GM21737 (cell line): ENCODE measurements around the gene PDGFB.

Experiments
- ATAC-seq: cut with Tn5 transposase; IDR thresholded peaks from one replicate; pipeline ENCODE4 v1.9.1; 2021; ENCODE audit warnings: mild to moderate bottlenecking, moderate library complexity; ENCODE audit not compliant: unreplicated experiment

PDGFB gene

GRCh38 chr22:39254789-39255298, 10.1 kb upstream of the PDGFB start:
- no peak for ATAC-seq

- ATAC-seq: no peak
These were observed 9.3 kb upstream of the PDGFB start for GRCh38 chr22:39254122-39254521.

GRCh38 chr22:39253435-39254070, 8.8 kb upstream of the PDGFB start:
- no peak for ATAC-seq

GRCh38 chr22:39252461-39253434, 8.0 kb upstream of the PDGFB start:
- no peak for ATAC-seq

- ATAC-seq: no peak
These were observed 7.1 kb upstream of the PDGFB start for GRCh38 chr22:39251762-39252460.

GRCh38 chr22:39250838-39251237, 6.1 kb upstream of the PDGFB start:
- ATAC-seq: no peak

- ATAC-seq: no peak
These were observed 5.3 kb upstream of the PDGFB start for GRCh38 chr22:39250131-39250530.

- ATAC-seq: no peak
These were observed 4.4 kb upstream of the PDGFB start for GRCh38 chr22:39249086-39249704.

GRCh38 chr22:39248254-39248653, 3.5 kb upstream of the PDGFB start:
- no peak for ATAC-seq

- ATAC-seq: no peak
These were observed 2.6 kb upstream of the PDGFB start for GRCh38 chr22:39247361-39247760.

GRCh38 chr22:39246690-39247332, 2.0 kb upstream of the PDGFB start:
- ATAC-seq: no peak

GRCh38 chr22:39246217-39246616, 1.4 kb upstream of the PDGFB start:
- no peak for ATAC-seq

GRCh38 chr22:39245130-39246039, 603 bp upstream of the PDGFB start:
- no peak for ATAC-seq

GRCh38 chr22:39244136-39244495, 666 bp downstream of the PDGFB start:
- ATAC-seq: no peak

- ATAC-seq: no peak
These were observed 1.2 kb downstream of the PDGFB start for GRCh38 chr22:39243439-39244135.

- ATAC-seq: no peak
These were observed 2.0 kb downstream of the PDGFB start for GRCh38 chr22:39242595-39243438.

- ATAC-seq: no peak
These were observed 2.8 kb downstream of the PDGFB start for GRCh38 chr22:39241794-39242594.
